Measurements from ENCODE around the gene SF3A2. TPM values are rescaled to one million over a fixed set of nuclear protein-coding genes. Genes with fewer than 3 reads are reported as not detected.
"Not testable (repeated sequence)": the region's sequence is repeated elsewhere in the genome, so short reads cannot be mapped to it uniquely, and the experiment has no call there.

SF3A2 gene
- total RNA-seq, 6 experiments from 2014 or later, result 48.7 to 60.6 (median 54.8) TPM

GRCh38 chr19:2280633-2281264 is 44.1 kb downstream of the SF3A2 start:
- Mint-ChIP-seq H3K27ac (no peak overlapping the region), H3K4me1 (ENCODE audit: low read depth) (peaks cover 11% of the 10 kb centered on the region; the same call in 1 of the 2 replicates), H3K27me3 (ENCODE audit: insufficient read depth) (peaks cover 7% of the 10 kb centered on the region), H3K4me3 (no peak overlapping the region), H3K36me3 (ENCODE audit: low read depth) (peaks cover 5% of the 10 kb centered on the region; the same call in 1 of the 2 replicates), H3K9me3 (no peaks in the 10 kb centered on the region)
- no peak for DNase-seq
- TF ChIP-seq CTCF (IDR thresholded peaks at IDR 0.05), result no peak

- H3K9me3 Mint-ChIP-seq; H3K36me3 Mint-ChIP-seq (ENCODE audit: low read depth); DNase-seq; H3K27ac Mint-ChIP-seq; H3K27me3 Mint-ChIP-seq (ENCODE audit: insufficient read depth): not testable (repeated sequence)
- peaks cover 11% of the 10 kb centered on the region; the same call in 1 of the 2 replicates for H3K4me1 Mint-ChIP-seq (ENCODE audit: low read depth)
- H3K4me3 Mint-ChIP-seq, result peak overlapping the region; percentile 73
These were observed 44.8 kb downstream of the SF3A2 start for GRCh38 chr19:2281265-2282061.

GRCh38 chr19:2282062-2282861 is 45.6 kb downstream of the SF3A2 start, which contains the start of gene PEAK3:
TSS of gene PEAK3 (minus strand) at chr19:2282175. CDS start at chr19:2280931, 1,244 bp downstream.
- no peak for DNase-seq
- peaks cover 7% of the 10 kb centered on the region; the same call in 1 of the 2 replicates for H3K4me1 Mint-ChIP-seq (ENCODE audit: low read depth)
- TF ChIP-seq CTCF (IDR thresholded peaks at IDR 0.05), result no peak
- H3K27me3 Mint-ChIP-seq (ENCODE audit: insufficient read depth), result peaks cover 9% of the 10 kb centered on the region
- H3K27ac Mint-ChIP-seq, result peak within 1 kb of the TSS; percentile 24; the same call in 1 of the 2 replicates
- no peaks in the 10 kb centered on the region for H3K9me3 Mint-ChIP-seq
- peaks cover 2% of the 10 kb centered on the region; the same call in 1 of the 2 replicates for H3K36me3 Mint-ChIP-seq (ENCODE audit: low read depth)
- H3K4me3 Mint-ChIP-seq, result peak within 1 kb of the TSS; percentile 73

GRCh38 chr19:2282862-2283237 is 46.2 kb downstream of the SF3A2 start:
- H3K9me3 Mint-ChIP-seq, result no peaks in the 10 kb centered on the region
- H3K4me1 Mint-ChIP-seq (ENCODE audit: low read depth), result peaks cover 5% of the 10 kb centered on the region; the same call in 1 of the 2 replicates
- 0 out of 2 replicates have a peak overlapping the region, but pooled peaks have one; percentile 33 for H3K4me3 Mint-ChIP-seq
- no peak for DNase-seq
- TF ChIP-seq CTCF (IDR thresholded peaks at IDR 0.05), result no peak
- H3K27ac Mint-ChIP-seq, result no peak overlapping the region; the same call in 1 of the 2 replicates
- H3K27me3 Mint-ChIP-seq (ENCODE audit: insufficient read depth), result peaks cover 9% of the 10 kb centered on the region
- H3K36me3 Mint-ChIP-seq (ENCODE audit: low read depth), result no peaks in the 10 kb centered on the region

- no peak for DNase-seq
- Mint-ChIP-seq H3K27me3 (ENCODE audit: insufficient read depth) (peaks cover 11% of the 10 kb centered on the region), H3K4me1 (ENCODE audit: low read depth) (peaks cover 5% of the 10 kb centered on the region; the same call in 1 of the 2 replicates), H3K9me3 (no peaks in the 10 kb centered on the region), H3K27ac (no peak overlapping the region), H3K4me3 (no peak overlapping the region), H3K36me3 (ENCODE audit: low read depth) (peaks cover 4% of the 10 kb centered on the region; the same call in 1 of the 2 replicates)
- no peak for TF ChIP-seq CTCF (IDR thresholded peaks at IDR 0.05)
These were observed 47.3 kb downstream of the SF3A2 start for GRCh38 chr19:2283835-2284507.
